SW 1271 (cell line): ENCODE measurements around the gene TAS2R13.

ENCODE experiments used
- DNase-seq, 2 experiments: peaks; one replicate each; lab custom pipeline; 2025; lab: John Stamatoyannopoulos, UW

The TAS2R13 gene

GRCh38 chr12:10909462-10909861 lies at the start of gene TAS2R13:
TAS2R13 (minus strand) TSS chr12:10909562; CDS start chr12:10909298, 264 bp downstream.
- DNase-seq = no peak

- DNase-seq = no peak
Observed at GRCh38 chr12:10957741-10958140, 48.4 kb upstream of the TAS2R13 start.

GRCh38 chr12:10956085-10956484 lies 46.7 kb upstream of the TAS2R13 start:
- DNase-seq = no peak

- no peak for DNase-seq
Observed at GRCh38 chr12:10952645-10953044, 43.3 kb upstream of the TAS2R13 start.

- DNase-seq = no peak
Observed at GRCh38 chr12:10943167-10943566, 33.8 kb upstream of the TAS2R13 start.

- peak in 1 of 2 experiments; percentile 34 for DNase-seq
Observed at GRCh38 chr12:10941916-10942607, 32.7 kb upstream of the TAS2R13 start.

GRCh38 chr12:10941369-10941768 lies 32.0 kb upstream of the TAS2R13 start:
- no peak for DNase-seq

GRCh38 chr12:10940389-10940788 lies 31.0 kb upstream of the TAS2R13 start:
- peak in 1 of 2 experiments; percentile 24 for DNase-seq

GRCh38 chr12:10939163-10939562 lies 29.8 kb upstream of the TAS2R13 start, which contains the start of gene TAS2R14:
TAS2R14 (minus strand) TSS chr12:10939263; CDS start chr12:10939207, 56 bp downstream.
- DNase-seq = no peak

GRCh38 chr12:10936506-10936905 lies 27.1 kb upstream of the TAS2R13 start:
- DNase-seq = no peak

GRCh38 chr12:10928746-10929286 lies 19.5 kb upstream of the TAS2R13 start, which contains the start of gene PRH2:
PRH2 (plus strand) TSS chr12:10929236; CDS start chr12:10929274, 38 bp downstream.
- DNase-seq = no peak

- no peak for DNase-seq
Observed at GRCh38 chr12:10926269-10926668, 16.9 kb upstream of the TAS2R13 start.

GRCh38 chr12:10919809-10920208 lies 10.4 kb upstream of the TAS2R13 start:
- no peak for DNase-seq

- DNase-seq = no peak
Observed at GRCh38 chr12:10910380-10910779, 1.0 kb upstream of the TAS2R13 start.

- no peak for DNase-seq
Observed at GRCh38 chr12:10904686-10905085, 4.7 kb downstream of the TAS2R13 start.

- no peak for DNase-seq
Observed at GRCh38 chr12:10901427-10901826, 7.9 kb downstream of the TAS2R13 start.

GRCh38 chr12:10900972-10901371 lies 8.4 kb downstream of the TAS2R13 start:
- DNase-seq = no peak

- DNase-seq = no peak
Observed at GRCh38 chr12:10900530-10900929, 8.8 kb downstream of the TAS2R13 start.

GRCh38 chr12:10896854-10897253 lies 12.5 kb downstream of the TAS2R13 start:
- no peak for DNase-seq

GRCh38 chr12:10891937-10892336 lies 17.4 kb downstream of the TAS2R13 start:
- DNase-seq = no peak

GRCh38 chr12:10889226-10889625 lies 20.1 kb downstream of the TAS2R13 start:
- no peak for DNase-seq

- no peak for DNase-seq
Observed at GRCh38 chr12:10884086-10884725, 25.2 kb downstream of the TAS2R13 start, which contains the start of gene PRH1. PRH1 (minus strand) TSS chr12:10884255; CDS start chr12:10884217, 38 bp downstream.

GRCh38 chr12:10873378-10873777 lies 36.0 kb downstream of the TAS2R13 start:
- DNase-seq = no peak
